ENCODE results near the gene ZBTB7C.

GRCh38 chr18:48000701-48001100 is 408.5 kb downstream of the ZBTB7C start:
- TF ChIP-seq ZBED1 (IDR thresholded peaks at IDR 0.05; ENCODE audit: borderline replicate concordance) (no peak), CBX5 (IDR thresholded peaks at IDR 0.05; ENCODE audit: low read depth) (no peak), CTCF (IDR thresholded peaks at IDR 0.05 in 2 of 3, conservative IDR thresholded peaks at IDR 0.05 in 1 of 3; ENCODE audit: control insufficient read depth in 2 of 3, extremely low read depth in 1 of 3, insufficient read depth in 1 of 3, low read depth in 3 of 3, low read length in 3 of 3) (no peak)

All from GM12878 (cell line).